IPS-NIHi11 (cell line): ENCODE results near the gene RPS16.
"Not testable (repeated sequence)": the region's sequence is repeated elsewhere in the genome, so short reads cannot be mapped to it uniquely, and the experiment has no call there.

Experiments used
- DNase-seq: peaks from one replicate; pipeline ENCODE4 v3.0.0; 2012; ENCODE audit warnings: mixed read lengths, low spot score

RPS16 gene

DNA sequence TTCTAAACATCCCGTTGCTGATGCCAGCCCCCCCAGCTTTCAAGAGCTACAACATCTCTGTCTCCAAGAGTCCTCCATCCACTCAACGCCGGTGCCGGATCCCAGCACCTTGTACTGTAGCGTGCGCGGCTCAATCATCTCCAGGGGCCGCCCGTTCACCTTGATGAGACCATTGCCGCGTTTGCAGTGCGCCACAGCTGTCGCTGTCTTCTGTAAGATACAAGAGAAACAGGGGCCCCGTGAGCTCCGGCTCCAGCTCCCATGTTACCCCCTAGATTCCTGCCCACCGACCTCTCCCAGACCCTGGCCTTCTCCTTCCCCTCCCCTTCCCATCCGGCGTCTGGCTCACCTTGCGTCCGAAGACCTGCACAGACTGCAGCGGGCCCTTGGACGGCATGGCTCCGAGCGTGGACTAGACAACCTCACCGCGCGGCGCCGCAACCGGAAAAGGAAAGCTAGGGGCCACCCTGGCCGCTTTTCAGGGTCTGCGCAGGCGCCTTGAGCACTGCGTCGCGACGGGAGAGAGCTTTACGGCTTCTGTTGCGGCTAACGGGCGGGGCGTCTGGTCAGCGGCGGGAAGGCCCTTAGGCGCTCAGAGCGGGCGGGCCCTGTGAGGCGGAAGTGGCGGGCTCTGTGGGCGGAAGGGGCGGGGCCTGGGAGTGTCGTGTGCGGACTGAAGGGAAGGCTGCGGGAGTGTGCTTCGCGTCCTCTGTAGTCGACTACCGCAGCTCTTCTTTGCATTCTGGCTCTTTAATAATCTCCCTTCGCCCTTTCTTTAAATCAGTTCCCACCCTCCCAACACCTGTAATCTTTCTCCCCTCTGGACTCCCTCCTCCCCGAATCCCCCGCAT, at the start of gene RPS16:
Gene RPS16, minus strand, starts transcription at position 451 of the 851 bp plus-strand sequence. Its CDS starts 54 bp downstream, at position 397.
- peak; percentile 94 for DNase-seq

DNA sequence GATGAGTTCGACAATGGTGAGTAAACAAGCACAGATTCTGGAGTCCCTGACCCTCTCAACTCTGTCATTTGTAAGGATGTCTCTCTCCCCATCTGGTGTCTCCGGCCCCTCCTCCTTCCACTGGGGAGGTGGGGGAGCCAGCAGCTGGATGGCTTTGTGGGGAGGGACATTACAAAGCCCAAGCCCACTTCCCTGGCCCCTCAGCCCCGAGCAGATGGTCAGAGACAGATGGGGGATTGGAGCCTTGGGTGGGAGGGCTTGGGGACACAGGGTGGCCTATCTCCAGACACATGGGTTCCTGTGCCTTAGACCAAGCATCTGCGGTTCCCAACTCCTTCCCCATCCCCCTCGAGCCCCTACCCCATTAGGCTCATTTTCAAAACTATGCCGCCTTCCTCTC, 47.4 kb upstream of the RPS16 start:
- DNase-seq, result no peak

DNA sequence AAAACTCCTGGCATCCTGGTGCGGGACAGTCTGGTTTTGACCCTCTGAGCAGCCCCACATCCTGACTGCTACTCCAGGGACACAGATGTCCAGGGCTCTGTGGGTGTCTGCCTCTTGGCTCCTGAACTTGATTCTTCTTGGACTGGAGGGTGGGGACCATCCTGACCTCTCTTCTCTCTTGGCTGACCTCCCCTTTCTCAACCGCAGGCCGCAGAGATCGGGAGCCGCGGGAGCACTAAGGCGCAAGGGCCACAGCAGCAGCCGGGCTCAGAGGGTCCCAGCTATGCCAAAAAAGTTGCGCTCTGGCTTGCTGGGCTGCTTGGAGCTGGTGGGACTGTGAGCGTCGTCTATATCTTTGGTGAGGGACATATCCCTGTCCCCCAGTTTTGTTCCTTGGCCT, 45.9 kb upstream of the RPS16 start:
- DNase-seq, result no peak

DNA sequence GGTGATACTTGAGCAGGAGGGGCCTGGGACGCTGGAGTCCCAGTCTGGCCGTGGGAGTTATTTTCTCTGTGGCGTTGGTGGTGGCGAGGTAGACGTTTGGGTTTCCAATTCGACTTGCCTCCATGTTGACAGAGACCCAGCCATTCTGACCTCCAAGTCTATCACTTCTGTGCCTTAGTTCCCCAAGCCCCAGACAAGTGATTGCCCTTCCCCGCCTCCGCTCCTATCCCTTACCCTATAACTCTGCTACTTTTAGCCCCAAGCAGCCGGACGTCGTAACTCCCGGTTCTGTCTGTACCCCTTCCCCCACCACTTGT, 45.4 kb upstream of the RPS16 start:
- DNase-seq, result no peak

DNA sequence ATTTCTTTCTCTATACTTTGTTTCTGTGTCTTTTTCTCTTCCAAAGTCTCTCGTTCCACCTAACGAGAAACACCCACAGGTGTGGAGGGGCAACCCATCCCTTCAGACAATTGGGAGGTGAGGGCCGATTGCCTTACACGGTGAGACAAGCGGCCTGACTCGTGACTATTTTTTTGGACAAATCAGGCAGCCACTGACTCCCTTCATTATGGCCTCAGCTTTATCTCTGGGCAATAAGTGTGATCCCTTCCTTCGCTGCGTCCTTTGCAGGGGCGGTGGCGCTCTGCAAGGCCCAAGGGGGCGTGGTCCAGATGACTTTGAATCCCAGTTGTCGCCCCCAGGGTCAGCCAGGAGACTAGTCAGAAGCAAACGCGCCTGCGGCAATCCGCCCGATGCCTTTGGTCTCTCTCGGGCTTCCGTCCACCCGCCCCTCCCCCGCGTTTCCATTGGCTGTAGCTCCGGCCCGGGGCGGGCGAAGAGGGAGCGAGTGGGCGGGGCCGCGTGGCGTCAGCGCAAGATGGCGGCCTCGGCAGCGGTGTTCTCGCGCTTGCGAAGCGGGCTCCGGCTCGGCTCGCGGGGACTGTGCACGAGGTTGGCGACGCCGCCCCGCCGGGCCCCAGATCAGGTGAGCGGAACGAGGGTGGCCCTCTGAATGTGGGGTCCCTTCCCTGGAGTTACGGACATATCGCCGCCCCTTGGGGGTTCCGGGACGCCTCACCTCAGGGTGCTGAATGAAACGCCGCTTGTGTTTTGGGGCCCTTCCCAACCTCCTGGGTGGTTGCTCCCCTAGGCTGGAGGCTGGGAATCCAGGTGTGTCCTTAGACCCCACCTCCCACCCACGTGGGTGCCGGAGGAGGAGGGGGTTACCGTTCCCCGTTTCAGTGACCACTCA, 44.8 kb upstream of the RPS16 start, which contains the start of gene TIMM50:
Gene TIMM50, plus strand, starts transcription at position 502 of the 892 bp plus-strand sequence. Its CDS starts 16 bp downstream, at position 518.
- peak; percentile 95 for DNase-seq

DNA sequence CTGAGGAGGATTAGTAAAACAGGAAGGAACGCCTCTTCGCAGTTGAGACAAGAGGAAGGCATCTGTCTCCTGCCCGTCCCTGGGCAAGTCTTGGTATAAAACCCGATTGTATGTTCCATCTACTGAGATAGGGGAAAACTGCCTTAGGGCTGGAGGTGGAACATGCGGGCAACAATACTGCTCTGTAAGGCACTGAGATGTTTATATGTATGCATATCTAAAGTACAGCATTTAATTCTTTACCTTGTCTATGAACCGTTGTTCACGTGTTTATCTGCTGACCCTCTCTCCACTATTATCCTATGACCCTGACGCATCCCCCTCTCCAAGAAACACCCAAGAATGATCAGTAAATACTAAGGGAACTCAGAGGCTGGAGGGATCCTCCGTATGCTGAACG, 44.2 kb upstream of the RPS16 start:
- no peak for DNase-seq

DNA sequence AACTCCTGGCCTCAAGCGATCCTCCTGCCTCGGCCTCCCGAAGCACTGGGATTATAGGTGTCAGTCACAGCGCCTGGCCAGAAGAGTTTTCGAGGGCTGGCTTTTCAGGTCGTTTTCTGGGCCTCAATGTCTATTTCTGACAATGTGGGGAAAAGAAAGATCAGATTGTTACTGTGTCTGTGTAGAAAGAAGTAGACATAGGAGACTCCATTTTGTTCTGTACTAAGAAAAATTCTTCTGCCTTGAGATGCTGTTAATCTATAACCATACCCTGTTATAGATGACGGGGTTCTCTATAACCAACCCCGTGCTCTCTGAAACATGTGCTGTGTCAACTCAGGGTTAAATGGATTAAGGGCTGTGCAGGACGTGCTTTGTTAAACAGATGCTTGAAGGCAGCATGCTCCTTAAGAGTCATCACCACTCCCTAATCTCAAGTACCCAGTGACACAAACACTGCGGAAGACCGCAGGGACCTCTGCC, 43.6 kb upstream of the RPS16 start:
- not testable (repeated sequence) for DNase-seq

DNA sequence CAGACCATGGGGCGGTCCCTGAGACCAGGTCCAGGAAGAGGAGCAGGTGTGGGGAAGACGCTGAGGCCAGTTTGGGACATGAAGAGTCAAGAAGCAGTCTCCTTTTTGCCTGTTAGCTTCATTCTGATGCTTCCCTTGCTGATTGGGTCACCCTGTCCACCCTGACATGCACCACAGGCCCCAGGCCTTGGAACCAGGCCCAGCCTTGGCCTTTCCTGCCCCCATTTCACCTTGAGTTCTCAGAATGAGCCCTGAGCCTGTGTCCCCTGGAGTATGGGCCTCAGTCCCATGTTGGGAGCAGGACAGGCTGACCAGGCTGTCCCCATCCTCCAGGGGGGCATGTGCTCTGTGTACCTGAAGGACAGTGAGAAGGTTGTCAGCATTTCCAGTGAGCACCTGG, 40.0 kb upstream of the RPS16 start:
- no peak for DNase-seq

DNA sequence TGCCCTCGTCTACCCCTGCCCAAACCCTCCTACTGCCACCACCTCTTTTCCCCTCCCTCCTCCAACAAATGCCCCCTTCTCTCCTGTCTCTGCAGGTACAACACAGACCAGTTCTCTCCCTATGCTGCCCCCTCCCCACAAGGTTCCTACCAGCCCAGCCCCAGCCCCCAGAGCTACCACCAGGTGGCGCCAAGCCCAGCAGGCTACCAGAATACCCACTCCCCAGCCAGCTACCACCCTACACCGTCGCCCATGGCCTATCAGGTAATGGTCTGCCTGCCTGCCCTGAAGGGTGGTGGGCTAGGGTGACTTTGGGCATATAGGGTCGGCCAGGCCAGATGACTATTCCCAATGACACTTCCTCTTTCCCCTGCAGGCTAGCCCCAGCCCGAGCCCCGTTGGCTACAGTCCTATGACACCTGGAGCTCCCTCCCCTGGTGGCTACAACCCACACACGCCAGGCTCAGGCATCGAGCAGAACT, 38.4 kb upstream of the RPS16 start:
- peak; percentile 91 for DNase-seq

DNA sequence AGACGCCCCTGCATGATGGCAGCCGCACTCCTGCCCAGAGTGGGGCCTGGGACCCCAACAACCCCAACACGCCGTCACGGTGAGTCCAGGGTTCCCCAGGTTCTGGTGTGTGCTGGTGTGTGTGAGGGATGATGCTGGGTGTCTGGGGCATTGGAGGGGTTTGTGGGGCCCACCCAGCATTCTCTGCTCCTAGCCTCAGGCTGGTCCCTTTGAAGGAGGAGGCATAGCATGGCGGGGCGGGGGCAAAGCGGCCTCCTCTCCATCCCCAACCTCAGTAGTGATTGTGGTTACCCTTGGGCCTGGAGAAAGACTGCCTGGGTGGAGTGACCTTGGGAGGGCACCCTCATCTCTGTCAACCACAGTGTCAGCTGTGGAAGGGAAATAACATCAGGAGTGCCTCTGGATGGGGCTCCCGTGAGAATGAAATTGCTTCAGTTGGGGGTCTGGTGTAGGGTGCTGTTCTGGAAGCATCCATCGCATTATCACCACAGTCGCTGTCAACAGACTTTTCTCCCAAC, 37.8 kb upstream of the RPS16 start:
- no peak for DNase-seq

DNA sequence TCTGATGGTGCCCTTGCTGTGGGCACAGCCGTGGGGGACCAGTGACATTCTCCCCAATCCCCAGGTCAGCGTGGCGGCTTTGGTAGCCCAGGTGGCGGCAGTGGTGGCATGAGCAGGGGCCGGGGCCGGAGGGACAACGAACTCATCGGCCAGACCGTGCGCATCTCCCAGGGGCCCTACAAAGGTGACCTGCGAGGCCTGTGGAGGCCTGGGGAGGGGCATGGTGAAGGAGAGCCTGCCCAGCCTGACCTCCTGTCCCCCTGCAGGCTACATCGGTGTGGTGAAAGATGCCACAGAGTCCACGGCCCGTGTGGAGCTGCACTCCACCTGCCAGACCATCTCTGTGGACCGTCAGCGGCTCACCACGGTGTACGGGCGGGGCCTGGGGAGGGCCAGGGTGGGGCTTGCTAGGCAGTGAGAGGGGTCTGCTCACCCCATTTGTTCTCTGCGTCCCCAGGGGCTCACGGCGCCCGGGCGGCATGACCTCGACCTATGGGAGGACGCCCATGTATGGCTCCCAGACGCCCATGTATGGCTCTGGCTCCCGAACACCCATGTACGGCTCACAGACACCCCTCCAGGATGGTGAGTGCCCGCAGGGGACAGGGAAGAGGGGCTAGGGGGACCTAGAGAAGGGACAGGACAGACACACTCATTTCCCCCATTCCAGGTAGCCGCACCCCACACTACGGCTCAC, 37.1 kb upstream of the RPS16 start:
- DNase-seq, result no peak

DNA sequence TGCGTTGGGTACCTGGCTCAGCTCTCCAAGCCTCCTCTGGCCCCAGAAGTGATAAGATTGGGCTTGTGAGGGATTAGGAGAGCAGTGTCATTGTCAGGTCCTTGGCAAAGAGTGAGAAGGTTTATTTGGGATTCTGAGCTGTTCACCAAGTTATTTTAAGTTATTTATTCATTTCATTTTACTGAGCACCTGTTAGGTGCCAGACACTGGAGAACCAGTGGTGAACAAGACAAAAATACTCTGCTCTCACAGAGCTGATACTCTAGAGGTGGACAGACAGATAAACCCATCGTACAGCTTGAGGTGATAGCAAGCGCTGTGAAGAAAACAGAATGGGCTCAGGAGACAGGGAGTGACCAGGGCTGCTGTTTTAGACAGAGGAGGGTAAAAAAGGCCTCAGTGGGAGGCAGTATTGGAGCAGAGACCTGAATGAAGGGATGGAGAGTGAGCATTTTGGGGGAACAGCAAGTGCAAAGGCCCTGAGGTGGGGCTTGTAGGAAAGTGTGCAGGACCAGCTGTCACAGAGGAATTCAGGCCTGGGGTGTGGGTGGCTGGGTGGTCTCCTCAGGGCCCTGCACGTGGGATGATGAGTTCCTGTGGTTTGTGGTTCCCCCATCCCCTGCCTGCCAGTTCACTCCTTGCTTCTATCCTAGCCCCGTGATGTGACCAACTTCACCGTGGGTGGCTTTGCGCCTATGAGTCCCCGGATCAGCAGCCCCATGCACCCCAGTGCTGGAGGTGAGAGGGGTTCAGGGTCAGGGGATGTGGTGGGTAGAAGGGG, 36.2 kb upstream of the RPS16 start:
- no peak for DNase-seq

DNA sequence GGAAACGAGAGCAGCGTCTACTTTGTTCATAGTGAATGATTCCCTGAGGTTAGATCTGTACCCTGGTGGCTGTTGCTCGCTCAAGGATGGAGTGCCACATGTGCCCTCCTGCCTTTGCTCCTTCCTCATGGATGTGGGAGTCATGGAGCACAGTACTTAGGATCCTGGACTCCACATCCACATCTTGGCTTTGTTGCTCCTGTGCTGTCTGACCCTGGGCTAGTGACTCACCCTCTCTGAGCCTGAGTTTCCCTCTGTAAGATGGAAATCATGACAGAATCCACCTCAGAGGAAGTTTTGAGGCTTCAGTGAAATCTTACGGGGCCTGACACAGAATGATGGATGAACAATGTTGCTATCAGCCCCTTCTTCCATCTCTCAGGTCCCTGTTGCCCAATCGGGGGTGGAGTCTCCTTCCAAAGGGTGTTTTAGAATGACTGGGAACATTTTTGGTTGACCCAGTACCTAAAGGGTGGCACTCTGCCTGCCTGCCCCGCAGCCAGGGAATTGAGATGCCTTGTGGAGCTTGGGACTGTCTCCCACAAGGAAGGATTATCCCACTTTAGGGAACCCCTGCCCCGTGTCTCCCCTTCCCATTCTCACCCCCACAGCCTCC, 35.1 kb upstream of the RPS16 start:
- no peak for DNase-seq

DNA sequence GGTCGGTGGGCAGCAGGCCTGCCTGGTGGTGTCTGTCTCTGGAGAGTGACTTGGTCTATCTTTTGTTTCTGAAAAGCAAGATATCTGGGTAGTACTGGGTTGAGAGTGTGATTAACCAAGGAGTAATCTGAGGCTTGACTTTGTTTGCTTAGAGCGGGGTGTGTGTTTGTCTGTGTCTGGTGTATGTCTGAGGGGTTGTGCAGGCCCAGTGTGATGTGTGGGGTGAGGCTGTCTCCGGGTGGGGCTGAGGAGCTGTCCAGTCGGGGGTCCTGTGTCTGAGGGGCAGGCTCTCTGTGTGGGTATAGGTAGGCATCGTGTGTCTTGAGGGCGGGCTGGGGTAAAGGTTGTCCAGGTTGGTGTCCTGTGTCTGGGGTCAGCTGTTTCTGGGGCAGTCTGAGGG, 33.8 kb upstream of the RPS16 start:
- DNase-seq, result no peak

DNA sequence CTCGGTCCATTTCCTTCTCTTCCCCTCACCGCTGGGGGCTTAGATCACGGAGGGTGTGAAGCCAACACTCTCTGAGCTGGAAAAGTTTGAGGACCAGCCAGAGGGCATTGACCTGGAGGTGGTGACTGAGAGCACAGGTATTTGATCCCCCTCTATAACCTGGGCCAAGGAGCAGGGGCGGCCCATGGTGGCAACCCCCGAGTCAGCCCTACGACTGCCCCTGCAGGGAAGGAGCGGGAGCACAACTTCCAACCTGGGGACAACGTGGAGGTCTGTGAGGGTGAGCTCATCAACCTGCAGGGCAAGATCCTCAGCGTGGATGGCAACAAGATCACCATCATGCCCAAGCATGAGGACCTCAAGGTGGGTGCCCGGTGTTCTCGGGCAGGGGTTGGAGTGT, 33.3 kb upstream of the RPS16 start:
- DNase-seq, result no peak

DNA sequence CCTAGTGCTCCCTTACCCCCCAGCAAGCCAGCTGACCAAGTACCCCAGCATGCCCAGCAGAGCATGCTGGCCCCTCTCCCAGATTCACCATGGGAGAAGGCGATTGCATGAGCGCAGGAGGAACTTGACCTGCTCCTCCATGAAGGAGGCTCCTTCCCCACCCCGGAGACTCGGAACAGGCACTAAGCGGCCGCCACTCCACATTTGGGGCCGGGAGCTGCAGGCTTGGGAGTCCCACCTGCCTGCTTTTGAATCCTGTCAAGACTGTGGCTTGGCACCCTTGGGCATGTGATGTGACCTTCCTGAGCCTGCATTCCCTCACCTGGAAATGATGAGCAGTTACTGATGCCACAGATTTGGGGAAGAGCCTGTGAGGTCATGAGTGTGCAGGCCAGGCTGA, 32.2 kb upstream of the RPS16 start:
- no peak for DNase-seq

DNA sequence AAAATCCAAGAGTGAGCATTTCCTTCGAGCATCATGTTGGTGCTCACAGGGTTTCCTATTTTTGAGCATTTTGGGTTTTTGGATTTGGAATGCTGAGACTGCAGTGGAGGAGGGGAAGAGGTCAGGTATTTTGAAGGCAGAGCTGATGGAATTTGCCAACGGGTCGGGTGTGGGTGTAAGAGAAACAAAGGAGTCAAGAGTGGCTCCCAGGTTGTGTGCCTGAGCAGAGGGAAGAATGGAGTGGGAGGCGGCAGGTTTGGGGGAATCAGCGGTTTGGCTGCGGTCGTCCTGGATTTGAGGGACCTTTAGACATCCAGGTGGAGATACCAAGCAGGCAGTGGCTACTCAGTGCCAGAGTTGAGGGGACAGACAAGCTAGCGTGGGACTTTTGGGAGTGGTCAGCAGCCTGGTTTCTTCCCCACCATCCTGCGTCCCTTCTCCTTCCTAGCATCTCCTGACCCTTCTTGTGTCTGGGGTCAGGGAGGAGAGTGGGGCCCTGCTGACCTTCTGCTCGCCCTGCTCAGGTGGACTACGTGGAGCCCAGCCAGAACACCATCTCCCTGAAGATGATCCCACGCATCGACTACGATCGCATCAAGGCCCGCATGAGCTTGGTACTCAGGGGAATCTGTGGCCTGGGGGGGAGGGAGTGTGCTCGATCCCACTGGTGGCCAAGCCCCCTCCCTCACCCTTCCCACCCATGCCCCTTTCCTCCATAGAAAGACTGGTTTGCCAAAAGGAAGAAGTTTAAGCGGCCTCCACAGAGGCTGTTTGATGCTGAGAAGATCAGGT, 30.4 kb upstream of the RPS16 start:
- no peak for DNase-seq

DNA sequence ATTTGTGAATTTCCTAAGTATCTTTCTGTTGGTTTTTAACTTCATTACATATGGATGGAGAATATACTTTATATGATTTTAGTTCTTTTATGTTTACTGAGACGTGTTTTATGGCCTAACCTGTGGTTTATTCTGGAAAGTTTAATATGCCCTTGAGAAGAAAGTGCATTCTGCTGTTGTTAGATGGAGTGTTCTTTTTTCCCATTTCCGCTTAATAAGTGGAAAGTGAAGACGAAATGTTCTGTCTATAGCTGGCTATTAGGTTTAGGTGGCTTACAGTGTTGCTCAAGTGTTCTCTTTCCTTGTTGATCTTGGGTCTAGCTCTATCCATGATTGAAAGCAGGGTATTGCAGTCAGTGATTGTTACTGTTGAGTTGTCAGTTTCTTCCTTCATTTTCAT, 27.7 kb upstream of the RPS16 start:
- DNase-seq, result no peak

DNA sequence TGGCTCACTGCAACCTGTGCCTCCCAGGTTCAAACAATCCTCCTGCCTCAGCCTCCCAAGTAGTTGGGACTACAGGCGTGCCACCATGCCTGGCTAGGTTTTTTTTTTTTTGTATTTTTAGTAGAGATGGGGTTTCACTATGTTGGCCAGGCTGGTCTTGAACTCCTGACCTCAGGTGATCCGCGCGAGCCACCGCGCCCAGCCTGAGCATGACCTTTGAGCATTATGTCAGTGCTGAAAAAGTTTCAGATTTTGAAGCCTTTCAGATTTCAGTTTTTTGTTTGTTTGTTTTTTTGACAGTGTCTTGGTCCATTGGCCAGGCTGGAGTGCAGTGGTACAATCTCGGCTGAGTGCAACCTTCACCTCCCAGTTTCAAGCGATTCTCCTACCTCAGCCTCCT, 15.5 kb upstream of the RPS16 start:
- not testable (repeated sequence) for DNase-seq
